HL-60 (cell line): ENCODE measurements around the gene C12orf56.

Experiments
- DNase-seq, 2 experiments: peaks; one replicate each; pipeline ENCODE4 v3.0.0-alpha.2; 2010 to 2020; ENCODE audit warnings: low read depth in 1 of 2, low spot score in 1 of 2
- H3K27ac ChIP-seq: fragments of 250-450 bp; sonication (Bioruptor Pico); replicated peaks from 2 replicates; pipeline ENCODE4 v1.5.1; 2020; ENCODE audit warnings: mild to moderate bottlenecking, moderate library complexity
- H3K27me3 ChIP-seq: fragments of 250-450 bp; sonication (Bioruptor Pico); 2 replicates; pipeline ENCODE4 v1.5.1; 2021; ENCODE audit warnings: mild to moderate bottlenecking, moderate library complexity; ENCODE audit not compliant: insufficient read depth, poor library complexity, severe bottlenecking
- H3K4me3 ChIP-seq: replicated peaks from 2 replicates; pipeline ENCODE4 v1.5.1; 2011; ENCODE audit warnings: mild to moderate bottlenecking, control low read depth, low read length; ENCODE audit not compliant: insufficient read depth
- CTCF ChIP-seq: IDR thresholded peaks from one replicate; pipeline ENCODE4 v1.5.1; 2011; ENCODE audit warnings: low read length, control low read depth, inconsistent platforms; ENCODE audit not compliant: insufficient read depth
- GABPA ChIP-seq: IDR thresholded peaks from 2 replicates; pipeline ENCODE4 v1.6.1; 2012; ENCODE audit warnings: low read depth
- POLR2AphosphoS5 ChIP-seq: IDR thresholded peaks from 2 replicates; pipeline ENCODE4 v1.6.1; 2012; ENCODE audit warnings: low read depth
- REST ChIP-seq: IDR thresholded peaks from 2 replicates; pipeline ENCODE4 v1.6.1; 2012; ENCODE audit warnings: low read depth; ENCODE audit not compliant: insufficient replicate concordance
- SPI1 ChIP-seq: IDR thresholded peaks from 2 replicates; pipeline ENCODE4 v1.6.1; 2012; ENCODE audit warnings: low read depth, mild to moderate bottlenecking, borderline replicate concordance

Gene C12orf56

DNA sequence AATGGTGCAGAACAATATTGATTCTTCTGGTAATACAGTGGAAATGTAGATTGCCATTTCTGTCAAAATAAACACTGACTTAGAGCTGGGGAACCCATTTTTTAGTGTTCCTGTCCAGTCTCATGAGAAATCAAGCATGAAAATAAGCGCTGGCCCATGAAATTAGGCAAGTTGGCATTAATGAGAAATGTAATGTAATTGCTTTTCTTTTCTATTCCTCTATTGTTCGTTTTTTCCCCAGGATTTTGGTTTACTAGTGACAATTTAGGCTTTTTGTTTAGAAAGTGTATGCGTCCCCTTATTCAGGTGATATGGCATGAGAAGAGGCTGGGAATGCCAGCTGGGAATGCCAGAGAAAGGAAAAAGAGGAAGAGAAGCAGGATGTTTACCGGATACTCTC lies 104.0 kb downstream of the C12orf56 start:
- TF ChIP-seq CTCF: no peak
- TF ChIP-seq GABPA: no peak
- TF ChIP-seq SPI1: no peak
- no peak for TF ChIP-seq REST
- TF ChIP-seq POLR2AphosphoS5: no peak
- Histone ChIP-seq H3K4me3 (no peak overlapping the region), H3K27ac (no peak overlapping the region), H3K27me3 (no peaks in the 10 kb centered on the region)
- no peak for DNase-seq

DNA sequence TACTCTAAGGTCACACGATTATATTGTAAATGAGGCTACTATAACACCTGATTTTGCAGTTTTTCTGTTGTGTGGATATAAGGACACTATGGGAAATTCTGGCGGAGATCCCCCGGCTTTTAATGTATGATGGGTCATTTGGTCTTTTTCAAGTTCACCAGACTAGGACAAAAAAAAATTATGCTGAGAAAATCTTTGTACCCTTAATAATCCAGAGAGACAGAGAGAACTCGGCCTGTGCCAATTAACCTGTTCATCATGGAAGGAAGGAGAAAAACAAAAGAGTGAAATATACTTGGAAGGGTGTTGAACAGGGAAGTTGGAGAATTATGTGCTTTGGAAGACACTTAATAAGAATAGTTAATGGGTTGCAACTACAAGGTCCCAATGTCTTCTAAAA lies 106.3 kb downstream of the C12orf56 start:
- Histone ChIP-seq H3K27ac (no peak overlapping the region), H3K27me3 (no peaks in the 10 kb centered on the region), H3K4me3 (no peak overlapping the region)
- DNase-seq: no peak
- TF ChIP-seq GABPA (no peak), SPI1 (no peak), CTCF (no peak), POLR2AphosphoS5 (no peak), REST (no peak)

- TF ChIP-seq CTCF (no peak), SPI1 (no peak), GABPA (no peak), POLR2AphosphoS5 (no peak), REST (no peak)
- H3K27me3 ChIP-seq: no peaks in the 10 kb centered on the region
- H3K27ac ChIP-seq: no peak overlapping the region
- no peak for DNase-seq
- H3K4me3 ChIP-seq: no peak overlapping the region
Measured at GRCh38 chr12:64278421-64278820, 112.1 kb downstream of the C12orf56 start.
